Measurements from ENCODE around the gene TSPAN14. TPM values are rescaled to one million over a fixed set of nuclear protein-coding genes. Genes with fewer than 3 reads are reported as not detected.

The TSPAN14 gene
- total and polyA plus RNA-seq, 2 experiments from 2014 or later = 65.9 to 104 TPM

DNA sequence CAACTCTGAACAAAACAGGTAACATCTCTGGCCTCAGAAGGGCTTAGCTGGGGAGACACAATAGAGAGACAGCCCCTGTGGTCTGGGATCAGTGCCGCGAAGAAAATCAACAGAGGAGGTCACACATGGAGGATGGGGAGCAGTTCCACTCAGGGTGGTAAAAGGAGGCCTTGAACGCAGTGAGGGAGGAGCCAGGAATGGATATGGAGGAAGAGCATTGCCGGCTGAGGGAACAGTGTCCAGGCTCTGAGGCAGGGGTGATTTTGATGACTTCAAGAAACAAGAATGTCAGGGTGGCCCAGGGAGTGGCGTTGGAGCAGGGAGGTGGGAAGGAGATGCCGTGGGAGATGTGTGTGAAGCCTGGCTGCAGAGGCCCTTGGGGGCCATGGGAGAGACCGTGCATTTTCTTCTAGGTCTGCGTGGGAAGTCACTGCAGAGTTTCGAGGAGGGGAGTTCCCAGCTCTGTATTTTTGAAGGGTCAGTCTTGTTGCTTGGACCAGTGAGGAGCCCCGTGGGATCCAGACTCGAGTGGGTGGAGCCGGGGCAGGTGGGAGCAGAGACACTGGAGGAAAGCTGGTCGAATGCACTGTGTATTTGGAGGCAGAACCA lies 47.9 kb downstream of the TSPAN14 start:
- peaks cover 75% of the 10 kb centered on the region for H3K79me2 ChIP-seq
- no peaks in the 10 kb centered on the region for H3K27me3 ChIP-seq
- H4K20me1 ChIP-seq (ENCODE audit: insufficient read depth, poor library complexity, severe bottlenecking) = peaks cover 19% of the 10 kb centered on the region
- H3K36me3 ChIP-seq (replicated peaks; ENCODE audit: insufficient read depth, low read depth) = no peaks in the 10 kb centered on the region
- H3K4me3 ChIP-seq = no peak overlapping the region
- TF ChIP-seq EZH2 (IDR thresholded peaks at IDR 0.05; ENCODE audit: borderline replicate concordance) (no peak), EZH2phosphoT487 (IDR thresholded peaks at IDR 0.05; ENCODE audit: low read depth, severe bottlenecking, unreplicated experiment) (no peak)
- TF ChIP-seq, protein P1, sequence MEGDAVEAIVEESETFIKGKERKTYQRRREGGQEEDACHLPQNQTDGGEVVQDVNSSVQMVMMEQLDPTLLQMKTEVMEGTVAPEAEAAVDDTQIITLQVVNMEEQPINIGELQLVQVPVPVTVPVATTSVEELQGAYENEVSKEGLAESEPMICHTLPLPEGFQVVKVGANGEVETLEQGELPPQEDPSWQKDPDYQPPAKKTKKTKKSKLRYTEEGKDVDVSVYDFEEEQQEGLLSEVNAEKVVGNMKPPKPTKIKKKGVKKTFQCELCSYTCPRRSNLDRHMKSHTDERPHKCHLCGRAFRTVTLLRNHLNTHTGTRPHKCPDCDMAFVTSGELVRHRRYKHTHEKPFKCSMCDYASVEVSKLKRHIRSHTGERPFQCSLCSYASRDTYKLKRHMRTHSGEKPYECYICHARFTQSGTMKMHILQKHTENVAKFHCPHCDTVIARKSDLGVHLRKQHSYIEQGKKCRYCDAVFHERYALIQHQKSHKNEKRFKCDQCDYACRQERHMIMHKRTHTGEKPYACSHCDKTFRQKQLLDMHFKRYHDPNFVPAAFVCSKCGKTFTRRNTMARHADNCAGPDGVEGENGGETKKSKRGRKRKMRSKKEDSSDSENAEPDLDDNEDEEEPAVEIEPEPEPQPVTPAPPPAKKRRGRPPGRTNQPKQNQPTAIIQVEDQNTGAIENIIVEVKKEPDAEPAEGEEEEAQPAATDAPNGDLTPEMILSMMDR (IDR thresholded peaks at IDR 0.05; ENCODE audit: poor library complexity) = no peak
- no peaks in the 10 kb centered on the region for H3K9me3 ChIP-seq (ENCODE audit: low read depth)
- H2AFZ ChIP-seq = no peak overlapping the region
- no peaks in the 10 kb centered on the region for H3K9me2 ChIP-seq (replicated peaks; ENCODE audit: insufficient read depth)
- DNase-seq (ENCODE audit: low spot score) = no peak
- no peak overlapping the region for H3K4me2 ChIP-seq
- peak overlapping the region; percentile 96 for H3K27ac ChIP-seq
- peaks cover 91% of the 10 kb centered on the region for H3K4me1 ChIP-seq (ENCODE audit: insufficient read depth)
- WGBS (ENCODE audit: low lambda C conversion rate, missing lambda C conversion rate) = 70% methylated on average over 13 of the region's 13 CpGs

DNA sequence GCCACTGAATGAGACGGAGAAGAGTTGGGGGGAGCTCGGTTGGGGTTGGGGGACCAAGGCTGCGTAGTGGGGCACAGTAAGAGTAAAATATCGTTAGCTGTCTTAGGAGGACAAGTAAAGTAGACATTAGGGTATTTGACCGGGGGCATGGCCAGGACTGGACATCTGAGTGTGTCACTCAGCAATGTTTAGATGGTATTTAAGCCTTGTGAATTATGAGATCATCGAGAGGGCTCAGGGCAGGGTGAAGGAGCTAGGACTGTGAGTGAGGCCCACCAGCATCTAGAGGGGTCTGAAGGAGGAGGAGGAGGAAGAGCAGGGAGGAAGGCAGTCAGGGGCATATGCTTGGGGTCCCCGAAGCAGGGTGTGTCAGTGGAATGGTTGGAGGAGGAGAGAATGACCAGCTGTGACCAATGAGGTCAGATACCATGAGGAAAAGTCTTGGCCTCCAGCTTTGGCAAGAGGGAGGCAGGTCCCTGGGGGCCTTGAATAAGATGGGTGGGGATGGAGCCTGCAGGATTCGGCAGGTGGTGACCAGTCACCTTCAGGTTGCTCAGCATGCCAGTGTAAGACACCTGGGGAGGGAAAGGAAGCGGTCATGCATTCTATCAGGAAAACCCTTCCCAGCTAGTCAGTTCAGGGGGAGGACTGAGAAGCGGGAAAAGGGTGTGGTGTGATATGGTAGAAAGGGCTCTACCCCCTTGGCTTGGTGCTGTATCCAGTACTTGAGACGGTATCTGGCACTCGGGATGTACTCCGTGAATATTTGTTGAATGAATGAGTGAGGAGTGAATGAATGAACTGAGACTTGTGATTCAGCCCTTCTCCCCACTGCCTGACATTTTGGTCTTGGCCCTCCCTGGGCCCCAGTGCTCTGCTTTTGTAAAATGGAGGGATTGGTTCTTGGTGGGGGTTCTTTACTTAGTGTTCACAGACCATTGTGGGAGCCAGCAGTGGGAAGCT lies 48.8 kb downstream of the TSPAN14 start:
- Histone ChIP-seq H3K36me3 (replicated peaks; ENCODE audit: insufficient read depth, low read depth) (no peaks in the 10 kb centered on the region), H4K20me1 (ENCODE audit: insufficient read depth, poor library complexity, severe bottlenecking) (peaks cover 14% of the 10 kb centered on the region), H3K9me3 (ENCODE audit: low read depth) (no peaks in the 10 kb centered on the region), H3K27ac (peak overlapping the region; percentile 96), H3K4me1 (ENCODE audit: insufficient read depth) (peaks cover 89% of the 10 kb centered on the region), H3K4me3 (no peak overlapping the region), H3K79me2 (peaks cover 73% of the 10 kb centered on the region), H2AFZ (no peak overlapping the region), H3K27me3 (no peaks in the 10 kb centered on the region), H3K4me2 (no peak overlapping the region), H3K9me2 (replicated peaks; ENCODE audit: insufficient read depth) (no peaks in the 10 kb centered on the region)
- 89% methylated on average over 13 of the region's 13 CpGs for WGBS (ENCODE audit: low lambda C conversion rate, missing lambda C conversion rate)
- no peak for DNase-seq (ENCODE audit: low spot score)
- TF ChIP-seq, protein P1 (IDR thresholded peaks at IDR 0.05; ENCODE audit: poor library complexity) = no peak
- TF ChIP-seq EZH2 (IDR thresholded peaks at IDR 0.05; ENCODE audit: borderline replicate concordance) = no peak
- no peak for TF ChIP-seq EZH2phosphoT487 (IDR thresholded peaks at IDR 0.05; ENCODE audit: low read depth, severe bottlenecking, unreplicated experiment)

DNA sequence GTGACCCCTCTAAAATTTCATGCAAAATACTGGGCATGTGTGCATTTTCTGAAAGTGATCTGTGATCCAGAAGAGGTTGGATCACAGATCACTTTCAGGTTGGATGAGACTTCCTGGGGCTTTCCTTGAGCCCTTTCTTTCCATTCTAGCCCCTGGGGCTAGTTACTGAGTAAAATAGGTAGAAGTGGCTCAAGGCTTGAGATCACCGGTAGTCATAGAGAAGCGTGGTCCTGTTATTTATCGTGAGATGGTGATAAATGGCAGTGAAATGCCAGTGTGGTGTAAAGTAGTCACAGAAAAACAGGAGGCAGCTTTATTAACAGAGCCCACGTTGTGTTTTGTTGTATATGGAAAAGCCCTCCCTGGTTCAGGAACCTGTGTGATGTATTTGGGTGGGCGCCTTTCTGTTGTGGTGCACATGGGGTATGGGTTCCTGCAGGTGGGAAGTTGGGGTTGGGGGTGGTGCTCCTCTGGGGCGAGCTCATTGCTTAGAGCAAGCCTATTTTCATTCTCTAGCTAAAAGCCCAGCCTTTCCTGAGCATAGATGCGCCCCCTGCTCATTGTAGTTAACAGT lies 49.6 kb downstream of the TSPAN14 start:
- H3K79me2 ChIP-seq = peaks cover 73% of the 10 kb centered on the region

More for the DNA sequence above, 49.6 kb downstream of the TSPAN14 start:
- H3K9me2 ChIP-seq (replicated peaks; ENCODE audit: insufficient read depth) = no peaks in the 10 kb centered on the region
- 66% methylated on average over 7 of the region's 7 CpGs for WGBS (ENCODE audit: low lambda C conversion rate, missing lambda C conversion rate)
- no peak overlapping the region for H3K4me3 ChIP-seq
- no peak for DNase-seq (ENCODE audit: low spot score)
- peaks cover 13% of the 10 kb centered on the region for H4K20me1 ChIP-seq (ENCODE audit: insufficient read depth, poor library complexity, severe bottlenecking)
- H3K4me2 ChIP-seq = peak overlapping the region; percentile 35
- no peaks in the 10 kb centered on the region for H3K27me3 ChIP-seq
- TF ChIP-seq, protein P1 (IDR thresholded peaks at IDR 0.05; ENCODE audit: poor library complexity) = no peak
- peak overlapping the region; percentile 96 for H3K27ac ChIP-seq
- no peak overlapping the region for H2AFZ ChIP-seq
- H3K4me1 ChIP-seq (ENCODE audit: insufficient read depth) = peaks cover 82% of the 10 kb centered on the region
- no peaks in the 10 kb centered on the region for H3K9me3 ChIP-seq (ENCODE audit: low read depth)
- H3K36me3 ChIP-seq (replicated peaks; ENCODE audit: insufficient read depth, low read depth) = no peaks in the 10 kb centered on the region

Measured in hepatocyte (in vitro differentiated cells).